ENCODE data around the gene CPEB4. TPM values are rescaled to one million over a fixed set of nuclear protein-coding genes. Genes with fewer than 3 reads are reported as not detected.

Gene CPEB4
- total RNA-seq, 8 experiments from 2014 or later: 10.8 to 92.2 (median 36.5) TPM

GRCh38 chr5:173852790-173853359 is 35.3 kb upstream of the CPEB4 start:
- peak overlapping the region in 1 of 2 donors; percentile 12 for H3K27ac ChIP-seq
- H3K4me1 ChIP-seq (replicated peaks in 1 of 2): peaks cover 36 to 45% of the 10 kb centered on the region in 2 donors
- peak in 5 of 8 experiments; percentile 49 to 68 (median 58) for ATAC-seq (replicated peaks in 6 of 8)
- no peak overlapping the region for H3K4me3 ChIP-seq
- in situ Hi-C loops (cut with MboI; ENCODE audit: low pct_unique_long_range_greater_than_20kb in 2 of 9, low sequenced_read_pairs in 9 of 9, unreplicated experiment in 9 of 9): no loop called here
- WGBS, 10 experiments: 0 to 89% (median 68%) methylated on average over 1 to 5 of the region's 7 CpGs; no CpG with 5 or more reads in 1 of the 10 experiments

- H3K27ac ChIP-seq: no peak overlapping the region
- H3K4me1 ChIP-seq (replicated peaks in 1 of 2): peaks cover 39 to 52% of the 10 kb centered on the region in 2 donors
- H3K4me3 ChIP-seq: no peak overlapping the region
- ATAC-seq (replicated peaks in 6 of 8): peak in 5 of 8 experiments; percentile 61 to 85 (median 71)
- WGBS, 10 experiments: 41 to 85% (median 65%) methylated on average over 3 to 11 of the region's 11 CpGs
- in situ Hi-C loops (cut with MboI; ENCODE audit: low pct_unique_long_range_greater_than_20kb in 2 of 9, low sequenced_read_pairs in 9 of 9, unreplicated experiment in 9 of 9): no loop called here
Observed at GRCh38 chr5:173853370-173854131, 34.6 kb upstream of the CPEB4 start.

- H3K4me1 ChIP-seq (replicated peaks in 1 of 2): peaks cover 58 to 70% of the 10 kb centered on the region in 2 donors
- in situ Hi-C loops (cut with MboI; ENCODE audit: low pct_unique_long_range_greater_than_20kb in 2 of 9, low sequenced_read_pairs in 9 of 9, unreplicated experiment in 9 of 9): no loop called here
- H3K4me3 ChIP-seq: no peak overlapping the region
- peak in 1 of 8 experiments; percentile 11 for ATAC-seq (replicated peaks in 6 of 8)
- peak overlapping the region in 1 of 2 donors; percentile 61 for H3K27ac ChIP-seq
- WGBS, 10 experiments: 75 to 100% (median 85%) methylated on average over 1 to 10 of the region's 11 CpGs
Observed at GRCh38 chr5:173855162-173855994, 32.8 kb upstream of the CPEB4 start.

GRCh38 chr5:173855995-173856656 is 32.0 kb upstream of the CPEB4 start:
- peak overlapping the region in 1 of 2 donors; percentile 61 for H3K27ac ChIP-seq
- ATAC-seq (replicated peaks in 6 of 8): no peak
- 25 to 67% (median 47%) methylated on average over 1 to 2 of the region's 2 CpGs; no CpG with 5 or more reads in 5 of the 10 experiments for WGBS, 10 experiments
- no peak overlapping the region for H3K4me3 ChIP-seq
- in situ Hi-C loops (cut with MboI; ENCODE audit: low pct_unique_long_range_greater_than_20kb in 2 of 9, low sequenced_read_pairs in 9 of 9, unreplicated experiment in 9 of 9): no loop called here
- H3K4me1 ChIP-seq (replicated peaks in 1 of 2): peaks cover 55 to 69% of the 10 kb centered on the region in 2 donors

- H3K27ac ChIP-seq: peak overlapping the region in 1 of 2 donors; percentile 23
- peaks cover 47 to 63% of the 10 kb centered on the region in 2 donors for H3K4me1 ChIP-seq (replicated peaks in 1 of 2)
- H3K4me3 ChIP-seq: no peak overlapping the region
- in situ Hi-C loops (cut with MboI; ENCODE audit: low pct_unique_long_range_greater_than_20kb in 2 of 9, low sequenced_read_pairs in 9 of 9, unreplicated experiment in 9 of 9): no loop called here
- WGBS, 10 experiments: 17 to 71% (median 30%) methylated on average over 1 to 2 of the region's 3 CpGs; no CpG with 5 or more reads in 5 of the 10 experiments
- ATAC-seq (replicated peaks in 6 of 8): peak in 3 of 8 experiments; percentile 23 to 36 (median 30)
Observed at GRCh38 chr5:173857234-173857633, 30.9 kb upstream of the CPEB4 start.

GRCh38 chr5:173858021-173858669 is 30.0 kb upstream of the CPEB4 start:
- in situ Hi-C loops (cut with MboI; ENCODE audit: low pct_unique_long_range_greater_than_20kb in 2 of 9, low sequenced_read_pairs in 9 of 9, unreplicated experiment in 9 of 9): no loop called here
- Histone ChIP-seq H3K4me1 (replicated peaks in 1 of 2) (peaks cover 42 to 60% of the 10 kb centered on the region in 2 donors), H3K4me3 (no peak overlapping the region), H3K27ac (no peak overlapping the region)
- WGBS, 10 experiments: 28 to 100% (median 53%) methylated on average over 1 to 6 of the region's 6 CpGs; no CpG with 5 or more reads in 1 of the 10 experiments
- ATAC-seq (replicated peaks in 6 of 8): peak in 1 of 8 experiments; percentile 29

GRCh38 chr5:173858670-173859407 is 29.3 kb upstream of the CPEB4 start:
- H3K27ac ChIP-seq: peak overlapping the region in 1 of 2 donors; percentile 40
- ATAC-seq (replicated peaks in 6 of 8): peak in 4 of 8 experiments; percentile 26 to 55 (median 36)
- H3K4me1 ChIP-seq (replicated peaks in 1 of 2): peaks cover 45 to 61% of the 10 kb centered on the region in 2 donors
- in situ Hi-C loops (cut with MboI; ENCODE audit: low pct_unique_long_range_greater_than_20kb in 2 of 9, low sequenced_read_pairs in 9 of 9, unreplicated experiment in 9 of 9): no loop called here
- WGBS, 10 experiments: 40 to 100% (median 76%) methylated on average over 1 to 3 of the region's 4 CpGs; no CpG with 5 or more reads in 2 of the 10 experiments
- H3K4me3 ChIP-seq: no peak overlapping the region

- WGBS, 10 experiments: 80 to 100% (median 92%) methylated on average over 1 to 2 of the region's 4 CpGs; no CpG with 5 or more reads in 5 of the 10 experiments
- ATAC-seq (replicated peaks in 6 of 8): peak in 5 of 8 experiments; percentile 8 to 31 (median 18)
Observed at GRCh38 chr5:173859408-173860159, 28.6 kb upstream of the CPEB4 start.

GRCh38 chr5:173862047-173862477 is 26.1 kb upstream of the CPEB4 start:
- peaks cover 47 to 72% of the 10 kb centered on the region in 2 donors for H3K4me1 ChIP-seq (replicated peaks in 1 of 2)
- H3K4me3 ChIP-seq: no peak overlapping the region
- no peak overlapping the region for H3K27ac ChIP-seq
- WGBS, 10 experiments: 50 to 95% (median 82%) methylated on average over 1 to 4 of the region's 4 CpGs; no CpG with 5 or more reads in 2 of the 10 experiments
- in situ Hi-C loops (cut with MboI; ENCODE audit: low pct_unique_long_range_greater_than_20kb in 2 of 9, low sequenced_read_pairs in 9 of 9, unreplicated experiment in 9 of 9): no loop called here
- ATAC-seq (replicated peaks in 6 of 8): no peak

More at GRCh38 chr5:173859408-173860159, 28.6 kb upstream of the CPEB4 start:
- Histone ChIP-seq H3K27ac (peak overlapping the region in 1 of 2 donors; percentile 40), H3K4me3 (no peak overlapping the region), H3K4me1 (replicated peaks in 1 of 2) (peaks cover 45 to 65% of the 10 kb centered on the region in 2 donors)
- in situ Hi-C loops (cut with MboI; ENCODE audit: low pct_unique_long_range_greater_than_20kb in 2 of 9, low sequenced_read_pairs in 9 of 9, unreplicated experiment in 9 of 9): no loop called here

GRCh38 chr5:173863359-173863758 is 24.8 kb upstream of the CPEB4 start:
- WGBS, 10 experiments: 0 to 80% (median 44%) methylated on average over 1 to 3 of the region's 3 CpGs
- no peak overlapping the region for H3K4me3 ChIP-seq
- peaks cover 46 to 59% of the 10 kb centered on the region in 2 donors for H3K4me1 ChIP-seq (replicated peaks in 1 of 2)
- in situ Hi-C loops (cut with MboI; ENCODE audit: low pct_unique_long_range_greater_than_20kb in 2 of 9, low sequenced_read_pairs in 9 of 9, unreplicated experiment in 9 of 9): no loop called here
- no peak overlapping the region for H3K27ac ChIP-seq
- peak in 2 of 8 experiments; percentile 19 to 53 for ATAC-seq (replicated peaks in 6 of 8)
